Naive thymus-derived CD8-positive, alpha-beta T cell (primary cell): ENCODE data around the gene WDR7. TPM values are rescaled to one million over a fixed set of nuclear protein-coding genes. Genes with fewer than 3 reads are reported as not detected.

Source experiments
- ATAC-seq, 2 donors: fragments of 150-1000 bp; cut with Tn5 transposase in 1 of 2; sonication (Bioruptor Pico), chemical (Tn5 transposase) in 1 of 2; 1 replicate in 1 of 2; 2 replicates in 1 of 2; pipeline ENCODE4 v1.10.0; 2021; ENCODE audit warnings: mild to moderate bottlenecking in 2 of 2, moderate library complexity in 2 of 2
- POLR2A ChIA-PET: fragments of 350-600 bp; sonication (Branson Sonifier 250); formaldehyde crosslinking; loops from one replicate; lab custom pipeline; 2021; ENCODE audit warnings: antibody characterized with exemption; lab: Charles Lee
- DNase-seq, 10 donors: peaks; one replicate each; pipeline versions ENCODE4 v3.0.0 to v3.0.0-alpha.2; 2020 to 2022
- H3K27ac Mint-ChIP-seq, 10 donors: one replicate each; pipeline ENCODE4 v1.8.0; 2020 to 2022; ENCODE audit warnings: mild to moderate bottlenecking in 10 of 10, mixed read lengths in 10 of 10, moderate library complexity in 4 of 10, inconsistent platforms in 1 of 10
- H3K27me3 Mint-ChIP-seq, 5 donors: one replicate each; pipeline ENCODE4 v1.8.0; 2021 to 2022; ENCODE audit warnings: mixed read lengths in 5 of 5
- H3K36me3 Mint-ChIP-seq, 3 donors: one replicate each; pipeline ENCODE4 v1.8.0; 2020 to 2022; ENCODE audit warnings: mixed read lengths in 3 of 3, mild to moderate bottlenecking in 2 of 3, inconsistent platforms in 1 of 3
- H3K4me1 Mint-ChIP-seq, 4 donors: one replicate each; pipeline ENCODE4 v1.8.0; 2021 to 2022; ENCODE audit warnings: mixed read lengths in 4 of 4
- H3K4me3 Mint-ChIP-seq, 10 donors: one replicate each; pipeline ENCODE4 v1.8.0; 2020 to 2022; ENCODE audit warnings: mild to moderate bottlenecking in 10 of 10, mixed read lengths in 10 of 10, moderate library complexity in 6 of 10, inconsistent platforms in 1 of 10
- H3K9me3 Mint-ChIP-seq, 9 donors: one replicate each; pipeline ENCODE4 v1.8.0; 2020 to 2022; ENCODE audit warnings: mixed read lengths in 9 of 9, mild to moderate bottlenecking in 3 of 9, inconsistent platforms in 1 of 9, moderate library complexity in 1 of 9
- polyA plus RNA-seq, 3 donors: library from polyadenylated mRNA; unstranded; fragments of 300-500 nt; fragmentation: Illumina TruSeq; gene quantifications; one replicate each; pipeline ENCODE4 v1.2.3, GENCODE V29; 2021
- total RNA-seq, 8 experiments: library from RNA in 2 of 8; stranded (reverse) in 2 of 8; gene quantifications; one replicate each; pipeline ENCODE4 v1.2.3 and lab custom pipeline; 2021 to 2026

WDR7 gene
- total and polyA plus RNA-seq, 5 experiments from 2014 or later: 17.8 to 42.7 (median 27.1) TPM

DNA sequence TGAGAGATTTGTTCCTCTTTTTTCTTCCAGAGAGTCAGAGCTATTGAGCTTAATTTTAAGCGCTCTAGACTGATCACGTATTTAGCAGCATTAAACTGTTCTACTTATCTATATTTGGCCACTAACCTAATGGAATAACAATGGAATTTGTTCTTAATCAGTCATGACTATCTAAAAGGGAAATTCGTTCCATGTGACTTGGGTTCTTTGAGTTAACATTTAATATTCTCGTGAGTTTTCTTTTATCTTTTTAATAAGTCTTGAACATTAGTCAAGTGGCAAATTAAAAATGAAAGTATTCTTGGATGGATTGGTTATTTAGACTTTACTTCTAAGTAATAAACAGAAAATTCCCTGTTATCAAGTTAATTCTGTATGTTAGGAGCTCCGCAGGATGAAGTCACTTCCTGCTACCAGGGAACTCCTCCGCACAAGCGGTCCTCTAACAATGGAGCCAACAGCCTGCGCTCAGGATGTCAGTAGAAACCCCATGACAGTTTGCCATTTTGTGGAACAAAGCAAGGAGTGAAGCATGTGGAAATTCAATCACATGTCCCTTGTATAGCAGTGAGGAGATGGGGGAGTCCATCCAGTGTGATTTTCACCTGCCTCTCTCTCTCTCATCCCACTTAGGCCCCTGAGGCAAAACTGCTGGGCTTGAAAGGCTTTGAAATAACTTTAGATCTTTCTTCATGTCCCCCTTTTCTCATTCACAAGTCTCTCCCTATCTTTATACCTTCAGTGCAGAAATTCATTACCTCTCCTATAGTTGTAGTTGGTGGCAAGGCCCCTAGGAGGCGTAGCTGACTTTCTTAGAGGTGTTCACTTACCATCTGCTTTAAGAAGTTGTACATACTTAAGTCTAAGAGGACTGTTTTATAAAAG, 138.1 kb downstream of the WDR7 start:
- ATAC-seq (no peak), DNase-seq (peak in 4 of 10 donors; percentile 1 to 17 (median 7))
- Mint-ChIP-seq H3K27me3 (no peaks in the 10 kb centered on the region), H3K4me1 (peaks cover 0 to 1% (median 0%) of the 10 kb centered on the region in 4 donors), H3K4me3 (no peak overlapping the region), H3K36me3 (peaks cover 5 to 59% (median 14%) of the 10 kb centered on the region in 3 donors), H3K27ac (no peak overlapping the region), H3K9me3 (no peaks in the 10 kb centered on the region)
- POLR2A ChIA-PET: no interaction called here

DNA sequence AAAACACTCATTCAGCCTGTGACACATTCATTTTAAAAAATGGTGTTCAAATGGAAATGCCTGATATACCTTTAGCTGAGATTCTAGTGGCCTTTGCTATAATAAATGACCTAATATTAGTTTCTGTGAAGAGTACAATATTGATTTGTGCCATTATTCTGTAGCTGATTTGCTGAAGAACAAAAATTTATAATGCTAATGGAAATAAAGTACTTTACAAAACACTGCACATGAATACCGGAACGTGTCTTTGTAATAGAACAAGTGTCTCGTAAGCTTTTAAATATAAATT, 138.7 kb downstream of the WDR7 start:
- H3K4me1 Mint-ChIP-seq: peaks cover 0 to under 1% (median 0%) of the 10 kb centered on the region in 4 donors
- no peak overlapping the region for H3K4me3 Mint-ChIP-seq

DNA sequence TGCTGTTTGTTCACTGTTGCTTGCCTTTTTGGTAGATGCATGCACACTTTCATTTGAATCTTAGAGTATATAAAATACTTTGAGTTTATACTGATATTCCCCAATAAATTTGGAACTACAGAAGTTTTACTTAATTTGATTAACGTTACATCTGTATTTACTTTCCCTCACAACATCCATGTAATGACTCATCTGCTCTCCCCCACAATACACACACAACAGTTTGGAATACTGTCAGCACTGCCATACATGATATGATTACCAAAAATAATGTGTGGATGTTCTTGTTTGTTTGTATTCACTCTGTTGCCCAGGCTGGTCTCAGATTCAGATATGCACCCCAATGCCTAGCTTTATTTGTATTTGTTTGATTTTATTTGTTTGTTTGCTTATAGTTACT, 144.2 kb downstream of the WDR7 start:
- H3K4me3 Mint-ChIP-seq: no peak overlapping the region
- H3K4me1 Mint-ChIP-seq: no peaks in the 10 kb centered on the region
- peaks cover 0 to 31% (median 20%) of the 10 kb centered on the region in 3 donors for H3K36me3 Mint-ChIP-seq
- POLR2A ChIA-PET: no interaction called here
- DNase-seq: no peak
- no peaks in the 10 kb centered on the region for H3K9me3 Mint-ChIP-seq
- ATAC-seq: no peak
- no peaks in the 10 kb centered on the region for H3K27me3 Mint-ChIP-seq
- H3K27ac Mint-ChIP-seq: no peak overlapping the region

More for the DNA sequence above, 138.7 kb downstream of the WDR7 start:
- POLR2A ChIA-PET: no interaction called here
- ATAC-seq: no peak
- peaks cover 5 to 55% (median 13%) of the 10 kb centered on the region in 3 donors for H3K36me3 Mint-ChIP-seq
- H3K27me3 Mint-ChIP-seq: no peaks in the 10 kb centered on the region
- no peak for DNase-seq
- H3K9me3 Mint-ChIP-seq: no peaks in the 10 kb centered on the region
- H3K27ac Mint-ChIP-seq: no peak overlapping the region

DNA sequence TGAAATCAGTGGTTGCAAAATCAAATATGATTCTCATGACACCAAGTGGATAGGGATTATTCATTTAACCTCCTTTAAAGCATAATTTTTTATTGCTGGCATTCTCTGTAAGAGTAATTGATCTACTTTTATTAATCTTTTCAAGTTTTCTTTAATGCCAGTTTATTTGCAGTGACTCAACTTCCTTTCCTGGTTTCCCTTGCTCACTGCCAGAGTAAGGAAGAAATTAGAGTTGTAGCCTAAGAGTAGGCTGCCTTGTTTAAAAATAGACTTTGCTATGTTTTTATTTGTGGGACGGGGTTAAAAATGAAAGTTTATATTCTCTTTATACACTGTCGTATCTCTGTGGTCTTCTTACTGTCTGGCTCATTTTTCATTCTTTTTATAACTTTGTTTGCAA, 148.6 kb downstream of the WDR7 start:
- ATAC-seq: no peak
- POLR2A ChIA-PET: no interaction called here

DNA sequence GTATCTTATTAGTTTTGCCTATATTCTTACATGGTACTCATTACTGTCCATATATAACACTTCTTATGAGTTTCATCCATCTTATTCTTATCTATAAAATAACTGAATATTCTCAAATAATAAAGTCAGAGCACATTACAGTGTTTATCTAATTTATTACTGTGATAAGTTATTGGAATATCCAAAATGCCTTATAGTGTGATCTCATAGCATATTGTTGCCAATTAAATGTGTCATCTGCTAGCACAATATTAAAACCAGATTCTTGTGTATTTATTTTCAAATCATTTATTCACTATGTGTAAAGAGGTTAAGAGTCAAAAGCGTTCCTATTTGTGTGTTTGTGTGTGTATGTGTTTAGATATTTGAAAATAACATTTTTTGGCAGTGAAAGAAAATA, 151.9 kb downstream of the WDR7 start:
- Mint-ChIP-seq H3K36me3 (peaks cover 13 to 50% (median 50%) of the 10 kb centered on the region in 3 donors), H3K4me1 (peaks cover 0 to 2% (median 0%) of the 10 kb centered on the region in 4 donors), H3K9me3 (peaks cover 0 to 3% (median 0%) of the 10 kb centered on the region in 9 donors), H3K4me3 (no peak overlapping the region), H3K27me3 (no peaks in the 10 kb centered on the region), H3K27ac (no peak overlapping the region)
- no peak for ATAC-seq
- DNase-seq: no peak
- POLR2A ChIA-PET: no interaction called here

More for the DNA sequence above, 148.6 kb downstream of the WDR7 start:
- Mint-ChIP-seq H3K9me3 (peaks cover 0 to 3% (median 0%) of the 10 kb centered on the region in 9 donors), H3K4me1 (no peaks in the 10 kb centered on the region), H3K4me3 (no peak overlapping the region), H3K36me3 (peaks cover 13 to 42% (median 40%) of the 10 kb centered on the region in 3 donors), H3K27ac (no peak overlapping the region), H3K27me3 (no peaks in the 10 kb centered on the region)
- DNase-seq: no peak

DNA sequence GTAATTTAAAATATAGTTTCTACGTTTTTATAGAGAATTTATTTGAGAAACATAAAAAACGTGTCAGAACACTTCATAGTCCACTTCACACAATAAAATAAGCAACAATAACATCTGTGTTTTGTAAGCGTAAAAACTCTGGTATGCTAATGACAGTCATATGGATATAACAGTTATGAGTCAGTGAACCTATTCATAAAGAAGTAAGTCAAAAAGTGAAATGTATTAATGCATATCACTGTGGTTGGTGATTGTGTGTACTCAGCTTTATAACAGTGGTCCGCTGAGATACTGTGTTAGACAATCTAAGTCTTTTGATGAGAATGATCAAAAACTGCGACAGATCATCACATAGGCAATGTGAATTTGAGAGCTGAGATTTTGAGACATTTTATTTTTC, 153.2 kb downstream of the WDR7 start:
- DNase-seq: no peak
- POLR2A ChIA-PET: no interaction called here
- Mint-ChIP-seq H3K4me3 (no peak overlapping the region), H3K36me3 (peaks cover 13 to 50% (median 47%) of the 10 kb centered on the region in 3 donors), H3K27ac (no peak overlapping the region), H3K9me3 (peaks cover 0 to 3% (median 0%) of the 10 kb centered on the region in 9 donors), H3K27me3 (no peaks in the 10 kb centered on the region), H3K4me1 (peaks cover 0 to 2% (median 0%) of the 10 kb centered on the region in 4 donors)
- no peak for ATAC-seq

DNA sequence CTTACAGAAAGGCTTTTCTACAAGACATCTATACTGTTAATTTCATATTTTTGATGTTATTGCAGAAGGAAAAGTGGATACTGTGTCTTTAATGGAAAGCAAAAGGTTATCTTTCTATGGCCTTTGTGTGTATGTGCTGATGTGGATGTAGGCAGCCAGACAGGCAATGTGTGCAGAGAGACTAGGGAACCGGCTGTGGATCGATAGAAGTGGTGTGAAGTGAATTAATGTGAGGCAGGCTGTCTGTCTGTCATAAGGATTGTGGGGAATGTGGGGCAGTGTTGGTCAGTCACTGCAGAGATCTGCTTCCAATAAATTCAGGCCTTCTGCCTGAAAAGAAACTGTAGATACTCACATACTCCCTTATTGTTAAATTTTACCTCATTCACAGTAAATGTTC, 156.7 kb downstream of the WDR7 start:
- no peak overlapping the region for H3K27ac Mint-ChIP-seq
- ATAC-seq (no peak), DNase-seq (no peak)
- peaks cover 5 to 41% (median 32%) of the 10 kb centered on the region in 3 donors for H3K36me3 Mint-ChIP-seq
- no peaks in the 10 kb centered on the region for H3K27me3 Mint-ChIP-seq
- POLR2A ChIA-PET: no interaction called here
- H3K9me3 Mint-ChIP-seq: no peaks in the 10 kb centered on the region
- no peak overlapping the region for H3K4me3 Mint-ChIP-seq
- peaks cover 0 to 3% (median 2%) of the 10 kb centered on the region in 4 donors for H3K4me1 Mint-ChIP-seq

DNA sequence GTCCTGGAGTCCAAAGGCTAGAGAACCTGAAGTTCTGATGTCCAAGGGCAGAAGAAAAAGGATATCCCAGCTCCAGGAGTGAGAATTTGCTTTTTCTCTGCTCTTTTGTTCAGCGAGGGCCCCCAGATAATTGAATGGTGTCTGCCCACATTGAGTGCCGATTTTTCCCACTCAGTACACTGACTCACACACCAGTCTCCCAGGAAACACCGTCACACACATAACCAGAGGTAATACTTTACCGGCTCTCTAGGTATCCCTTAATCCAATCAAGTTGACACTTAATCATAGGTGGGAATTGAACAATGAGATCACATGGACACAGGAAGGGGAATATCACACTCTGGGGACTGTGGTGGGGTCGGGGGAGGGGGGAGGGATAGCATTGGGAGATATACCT, 161.5 kb downstream of the WDR7 start:
- no peaks in the 10 kb centered on the region for H3K9me3 Mint-ChIP-seq
- POLR2A ChIA-PET: no interaction called here
- peaks cover 8 to 26% (median 20%) of the 10 kb centered on the region in 3 donors for H3K36me3 Mint-ChIP-seq
- H3K4me1 Mint-ChIP-seq: peaks cover 0 to 6% (median 2%) of the 10 kb centered on the region in 4 donors
- ATAC-seq: no peak
- H3K27me3 Mint-ChIP-seq: no peaks in the 10 kb centered on the region
- no peak overlapping the region for H3K27ac Mint-ChIP-seq
- DNase-seq: no peak
- no peak overlapping the region for H3K4me3 Mint-ChIP-seq

DNA sequence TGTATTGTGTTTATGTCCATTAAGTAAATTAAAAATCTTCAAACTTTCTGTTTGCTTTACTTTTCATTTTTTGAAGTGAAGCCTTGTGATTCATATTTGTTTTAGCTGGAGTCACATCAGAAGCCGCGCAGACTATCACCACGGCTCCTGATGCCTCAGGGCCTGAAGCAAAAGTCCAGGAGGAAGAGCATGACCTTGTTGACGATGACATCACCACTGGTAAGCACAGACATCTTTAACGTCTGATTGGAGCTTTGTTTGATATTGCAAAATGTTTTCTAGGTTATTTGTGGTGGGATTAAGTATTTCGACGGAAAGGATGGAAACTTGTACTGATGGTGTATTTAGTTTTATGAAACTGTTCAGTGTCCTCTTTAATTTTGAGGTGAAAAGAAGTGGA, 164.8 kb downstream of the WDR7 start:
- no peak for DNase-seq
- Mint-ChIP-seq H3K4me3 (no peak overlapping the region), H3K27me3 (no peaks in the 10 kb centered on the region), H3K27ac (no peak overlapping the region), H3K36me3 (peaks cover 8 to 31% (median 24%) of the 10 kb centered on the region in 3 donors), H3K4me1 (peaks cover 0 to 6% (median 0%) of the 10 kb centered on the region in 4 donors), H3K9me3 (no peaks in the 10 kb centered on the region)
- POLR2A ChIA-PET: no interaction called here
- no peak for ATAC-seq

DNA sequence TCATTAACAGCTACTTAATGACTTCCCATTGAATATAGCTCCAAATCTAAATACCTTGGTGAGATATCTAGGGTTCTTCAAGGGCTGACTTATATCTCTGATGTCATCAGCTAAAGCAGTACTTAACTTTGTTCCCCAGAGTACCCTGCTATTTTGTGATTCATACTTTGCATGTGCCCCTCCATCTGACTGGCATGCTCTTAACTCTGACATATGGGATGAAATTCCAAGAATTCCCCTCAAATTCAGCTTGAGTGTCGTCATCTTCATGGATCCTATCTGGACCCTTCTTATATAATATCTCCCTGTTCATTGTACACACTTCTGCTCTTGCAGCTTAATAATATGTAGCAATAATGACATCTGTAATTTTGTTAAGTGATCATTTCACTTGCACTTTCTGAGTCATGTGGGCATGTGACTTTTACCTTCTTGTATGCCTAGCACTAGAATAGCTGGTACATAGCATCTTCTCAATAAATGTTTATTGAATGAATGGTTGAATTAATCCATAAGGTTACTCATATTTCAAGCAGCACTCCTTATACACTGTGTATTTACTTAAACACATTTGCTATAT, 172.9 kb downstream of the WDR7 start:
- no peak overlapping the region for H3K27ac Mint-ChIP-seq
- H3K4me3 Mint-ChIP-seq: no peak overlapping the region
- H3K27me3 Mint-ChIP-seq: no peaks in the 10 kb centered on the region
- no peak for DNase-seq
- no peak for ATAC-seq
- peaks cover 11 to 23% (median 20%) of the 10 kb centered on the region in 4 donors for H3K4me1 Mint-ChIP-seq
- H3K9me3 Mint-ChIP-seq: peaks cover 0 to 9% (median 0%) of the 10 kb centered on the region in 9 donors
- H3K36me3 Mint-ChIP-seq: peaks cover 0 to 22% (median 19%) of the 10 kb centered on the region in 3 donors
- POLR2A ChIA-PET: no interaction called here

DNA sequence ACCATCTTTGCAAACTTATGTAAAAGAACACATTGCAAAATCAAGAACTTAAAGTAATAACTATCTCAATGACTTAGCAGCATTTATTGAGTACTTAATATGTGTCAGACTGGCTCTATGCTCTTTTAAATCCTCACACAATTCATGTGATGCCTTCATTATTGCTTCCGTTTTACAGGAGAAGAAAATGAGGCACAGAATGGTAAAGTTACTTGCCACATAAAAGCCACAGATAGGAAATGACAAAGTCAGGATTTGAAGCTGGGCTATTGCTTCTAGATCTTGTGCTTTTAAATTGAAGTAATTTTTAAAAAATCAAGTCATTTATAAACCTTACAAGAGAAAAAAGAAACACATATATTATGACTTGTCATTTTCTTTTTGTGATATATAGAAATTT, 174.2 kb downstream of the WDR7 start:
- no peak overlapping the region for H3K4me3 Mint-ChIP-seq
- peaks cover 0 to 9% (median 0%) of the 10 kb centered on the region in 9 donors for H3K9me3 Mint-ChIP-seq
- DNase-seq: no peak
- no peak for ATAC-seq
- POLR2A ChIA-PET: no interaction called here
- no peaks in the 10 kb centered on the region for H3K27me3 Mint-ChIP-seq
- H3K27ac Mint-ChIP-seq: peak overlapping the region in 1 of 10 donors; percentile 2
- peaks cover 11 to 23% (median 20%) of the 10 kb centered on the region in 4 donors for H3K4me1 Mint-ChIP-seq
- peaks cover 10 to 25% (median 24%) of the 10 kb centered on the region in 3 donors for H3K36me3 Mint-ChIP-seq

DNA sequence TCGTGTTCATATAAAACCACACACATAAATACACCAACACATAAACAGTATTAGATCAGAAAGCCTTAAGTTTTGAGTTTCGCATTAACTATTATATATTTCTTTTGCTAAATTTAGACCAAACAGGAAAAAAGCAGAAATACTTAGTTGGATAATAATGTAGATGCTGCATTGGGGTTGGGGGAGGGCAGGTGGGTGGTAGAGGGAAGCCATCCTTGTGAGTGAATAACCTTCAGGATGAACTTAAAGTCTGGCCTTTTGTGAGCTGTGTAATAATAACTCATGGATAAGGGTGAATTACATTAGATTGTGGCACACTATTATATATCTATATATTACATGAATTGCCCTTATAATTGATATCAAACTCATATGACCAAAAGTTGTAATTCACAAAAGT, 174.7 kb downstream of the WDR7 start:
- POLR2A ChIA-PET: no interaction called here

DNA sequence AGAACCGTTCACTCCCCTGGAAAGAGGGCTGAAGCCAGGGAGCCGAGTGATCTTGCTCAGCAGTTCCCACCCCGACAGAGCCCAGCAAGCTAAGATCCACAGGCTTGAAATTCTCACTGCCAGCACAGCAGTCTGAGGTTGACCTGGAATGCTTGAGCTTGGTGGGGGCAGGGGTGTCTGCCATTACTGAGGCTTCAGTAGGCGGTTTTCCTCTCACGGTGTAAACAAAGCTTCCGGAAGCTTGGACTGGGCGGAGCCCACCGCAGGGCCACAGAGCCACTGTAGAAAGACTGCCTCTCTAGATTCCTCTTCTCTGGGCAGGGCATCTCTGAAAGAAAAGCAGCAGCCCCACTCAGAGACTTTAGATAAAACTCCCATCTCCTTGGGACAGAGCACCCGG, 180.8 kb downstream of the WDR7 start:
- no peak overlapping the region for H3K4me3 Mint-ChIP-seq
- DNase-seq: no peak

More for the DNA sequence above, 174.7 kb downstream of the WDR7 start:
- Mint-ChIP-seq H3K4me3 (no peak overlapping the region), H3K27me3 (no peaks in the 10 kb centered on the region), H3K27ac (peak overlapping the region in 1 of 10 donors; percentile 60), H3K9me3 (peaks cover 0 to 9% (median 0%) of the 10 kb centered on the region in 9 donors), H3K4me1 (peaks cover 11 to 23% (median 20%) of the 10 kb centered on the region in 4 donors), H3K36me3 (peaks cover 11 to 29% (median 26%) of the 10 kb centered on the region in 3 donors)
- ATAC-seq (no peak), DNase-seq (no peak)

More for the DNA sequence above, 180.8 kb downstream of the WDR7 start:
- Mint-ChIP-seq H3K27me3 (no peaks in the 10 kb centered on the region), H3K27ac (no peak overlapping the region), H3K36me3 (peaks cover 19 to 39% (median 38%) of the 10 kb centered on the region in 3 donors), H3K4me1 (peaks cover 0 to 7% (median 0%) of the 10 kb centered on the region in 4 donors), H3K9me3 (peaks cover 0 to 3% (median 0%) of the 10 kb centered on the region in 9 donors)
- POLR2A ChIA-PET: no interaction called here
- ATAC-seq: no peak
